Non-pigmented ciliary epithelial cell (primary cell): ENCODE measurements around the gene P3H2.
"Not testable (repeated sequence)": the region's sequence is repeated elsewhere in the genome, so short reads cannot be mapped to it uniquely, and the experiment has no call there.

ENCODE experiments used
- DNase-seq: peaks from one replicate; pipeline ENCODE4 v3.0.0-alpha.2; 2010; ENCODE audit warnings: low read depth

Gene P3H2

DNA sequence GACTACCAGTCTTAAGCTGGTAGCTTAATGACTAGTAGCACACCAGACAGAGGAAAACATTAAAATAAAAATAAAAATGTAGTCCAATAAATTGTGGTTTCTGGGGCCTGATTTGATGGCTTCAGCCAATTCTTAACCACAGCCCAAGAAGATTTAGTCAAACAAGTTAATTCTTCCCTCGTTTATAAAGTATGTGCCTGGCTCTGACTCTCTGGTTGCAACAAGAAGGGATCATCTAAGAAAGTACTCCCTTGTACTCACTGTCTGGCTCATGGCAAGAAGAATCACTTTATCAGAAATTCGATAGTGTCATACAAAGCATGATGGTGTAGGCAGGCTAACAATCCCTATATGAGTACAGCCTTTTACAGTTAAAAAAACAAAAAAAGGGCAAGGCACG is 141.9 kb downstream of the P3H2 start:
- no peak for DNase-seq

DNA sequence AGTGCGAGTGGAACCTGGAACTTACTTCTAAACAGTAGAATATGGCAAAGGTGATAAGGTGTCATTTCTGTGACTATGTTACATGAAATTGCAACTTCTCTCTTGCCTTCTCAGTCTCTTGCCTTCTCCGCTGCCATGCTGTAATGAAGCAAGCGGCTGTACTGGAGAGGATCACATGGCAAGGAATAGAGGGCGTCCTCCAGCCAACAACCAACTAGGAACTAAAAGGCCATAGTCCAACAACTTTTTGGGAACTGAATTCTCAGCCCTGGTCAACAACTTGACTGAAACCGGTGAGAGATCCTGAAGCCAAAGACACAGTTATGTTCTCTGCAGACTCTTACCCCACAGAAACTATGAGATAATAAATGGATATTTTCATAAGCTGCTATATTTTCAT is 143.5 kb downstream of the P3H2 start:
- no peak for DNase-seq

DNA sequence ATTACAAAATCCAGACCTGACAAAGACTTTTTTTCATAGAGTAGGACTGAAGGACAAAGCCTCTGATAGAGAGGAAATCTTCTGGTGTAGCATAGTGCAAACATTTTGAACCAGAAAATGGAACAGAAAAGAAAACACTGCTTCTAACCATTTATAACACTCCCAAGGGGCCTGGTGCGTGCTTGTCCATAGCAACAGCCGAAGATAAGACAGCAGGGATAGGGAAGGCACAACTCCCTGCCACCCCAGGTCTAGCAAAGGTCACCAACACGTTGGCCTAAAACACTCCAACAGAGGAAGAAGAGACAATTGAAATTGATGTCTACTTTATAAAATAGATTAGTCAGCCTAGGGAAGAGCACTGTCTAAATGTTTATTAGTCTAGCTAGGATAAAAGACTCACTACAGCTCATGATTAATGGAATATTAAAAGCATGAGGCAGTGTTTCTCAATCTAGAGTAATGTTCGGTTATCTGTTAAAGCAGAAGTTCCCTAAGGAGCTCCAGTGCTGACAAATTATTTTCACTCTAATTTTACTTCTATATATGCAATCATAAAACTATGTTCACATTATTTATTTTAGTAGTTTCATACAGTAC is 145.2 kb downstream of the P3H2 start:
- no peak for DNase-seq

DNA sequence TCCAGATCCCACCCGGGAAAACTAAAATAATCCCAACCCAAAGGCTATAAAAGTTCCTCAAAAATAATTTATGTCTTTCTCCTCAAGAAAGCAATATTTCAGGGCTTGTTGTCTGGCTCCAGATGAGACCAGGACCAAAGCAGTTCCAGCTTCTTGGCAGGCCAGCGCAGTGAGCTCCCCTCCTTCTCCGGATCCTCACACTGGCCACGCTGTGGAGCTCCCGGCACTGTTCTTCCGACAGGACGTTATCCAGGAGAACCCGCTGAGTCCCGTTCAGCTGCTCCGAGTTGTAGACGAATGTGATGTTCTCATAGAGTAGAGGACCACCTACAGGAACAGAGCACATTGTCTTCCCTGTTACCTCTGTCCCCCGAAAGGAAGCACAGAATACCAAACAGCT is 146.3 kb downstream of the P3H2 start:
- no peak for DNase-seq

DNA sequence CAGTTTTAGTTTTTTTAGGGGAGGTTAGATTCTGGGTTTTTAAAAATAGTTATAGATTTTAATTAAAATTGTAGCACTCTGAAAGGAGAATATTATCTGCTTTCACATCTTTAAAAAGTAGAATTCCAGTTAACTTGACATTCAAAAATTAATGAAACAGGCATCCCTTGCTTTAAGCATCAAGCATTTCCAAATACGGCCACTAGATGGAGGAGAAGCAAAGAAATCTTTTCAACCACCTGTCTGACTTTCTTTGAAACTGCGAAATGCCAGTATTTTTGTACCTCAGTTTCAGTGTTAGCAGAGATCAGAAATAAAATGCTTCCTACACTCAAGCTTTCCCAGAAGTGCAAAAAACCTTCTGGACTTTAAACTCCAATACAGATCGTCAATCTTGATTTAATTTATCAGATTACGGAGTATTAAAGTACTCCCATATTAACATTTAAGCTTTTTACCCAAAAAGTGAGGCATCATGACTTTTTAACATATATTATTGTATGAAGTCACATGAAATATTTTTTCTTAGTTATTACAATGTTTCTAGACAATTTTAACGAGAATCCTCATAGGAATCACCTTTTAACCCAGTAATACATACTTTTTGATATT is 153.3 kb downstream of the P3H2 start:
- no peak for DNase-seq

DNA sequence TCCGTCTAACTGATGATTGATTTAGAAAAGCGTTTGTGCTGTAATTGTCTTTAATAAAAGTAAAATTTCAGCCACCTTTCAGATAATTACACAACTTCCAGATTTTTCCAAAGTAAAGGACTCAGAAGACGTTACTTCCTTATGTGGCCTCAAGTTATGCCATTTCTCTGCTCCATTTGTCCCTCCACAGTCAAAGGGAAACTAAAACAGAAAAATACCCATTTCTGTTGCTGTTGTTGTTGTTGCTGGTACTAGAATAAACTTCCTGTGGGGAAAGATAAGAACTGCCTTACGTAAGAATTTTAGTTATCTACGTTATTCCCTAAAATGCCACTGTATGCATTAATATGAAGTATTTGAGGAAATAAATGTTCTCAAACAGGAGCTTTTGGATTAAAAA is 153.9 kb downstream of the P3H2 start:
- DNase-seq, result no peak

DNA sequence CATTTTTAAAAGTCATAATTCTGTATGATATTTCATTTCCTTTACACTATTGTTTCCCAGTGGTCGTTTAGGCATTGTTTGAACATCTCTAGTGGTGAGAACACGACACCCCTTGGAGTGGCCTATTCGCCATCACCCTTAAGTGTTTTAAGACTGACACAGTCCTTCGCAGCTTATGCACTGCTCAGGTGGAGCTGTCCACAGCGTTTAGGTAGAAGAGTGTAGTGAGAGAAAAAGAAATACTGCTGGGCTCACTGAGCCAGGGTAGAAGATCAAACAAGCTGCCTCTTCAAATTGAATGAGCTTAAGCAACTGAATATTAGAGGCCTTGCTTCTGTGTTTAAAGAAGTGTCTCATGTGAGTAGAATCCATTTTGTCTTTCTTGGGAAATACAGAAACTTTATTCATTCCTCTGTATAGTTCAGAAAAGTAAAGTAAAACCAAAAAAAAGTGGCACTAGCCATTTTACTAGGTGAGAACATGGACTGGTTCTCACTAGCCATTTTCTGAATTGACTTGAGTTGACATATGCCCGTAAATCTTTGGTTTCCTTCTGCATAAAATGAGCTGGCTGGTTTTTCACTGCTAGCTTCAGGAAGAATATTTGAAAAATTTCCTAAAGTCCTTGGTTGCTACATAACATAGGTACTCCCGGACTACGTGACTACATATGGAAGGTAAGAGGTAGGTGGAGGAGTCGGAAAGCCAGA is 155.9 kb downstream of the P3H2 start:
- no peak for DNase-seq

DNA sequence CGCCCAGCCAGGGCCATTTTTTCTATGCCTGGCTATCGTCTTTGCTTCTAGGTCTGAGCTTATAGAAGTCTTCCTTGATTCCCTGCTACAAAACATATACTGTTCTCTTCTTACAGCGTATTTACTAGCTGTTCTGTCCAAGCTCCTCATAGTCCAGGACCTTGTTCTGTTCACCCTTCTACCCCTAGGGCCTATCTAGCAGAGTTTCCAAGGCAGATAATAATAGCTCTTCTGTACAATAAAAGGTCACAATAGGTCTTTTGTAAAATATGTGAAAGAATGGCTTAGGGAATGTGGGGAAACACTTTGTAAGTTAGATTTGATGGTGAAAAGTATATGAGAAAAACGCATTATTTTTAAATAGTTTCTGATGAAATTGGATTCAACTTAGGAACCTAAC is 158.2 kb downstream of the P3H2 start:
- no peak for DNase-seq

DNA sequence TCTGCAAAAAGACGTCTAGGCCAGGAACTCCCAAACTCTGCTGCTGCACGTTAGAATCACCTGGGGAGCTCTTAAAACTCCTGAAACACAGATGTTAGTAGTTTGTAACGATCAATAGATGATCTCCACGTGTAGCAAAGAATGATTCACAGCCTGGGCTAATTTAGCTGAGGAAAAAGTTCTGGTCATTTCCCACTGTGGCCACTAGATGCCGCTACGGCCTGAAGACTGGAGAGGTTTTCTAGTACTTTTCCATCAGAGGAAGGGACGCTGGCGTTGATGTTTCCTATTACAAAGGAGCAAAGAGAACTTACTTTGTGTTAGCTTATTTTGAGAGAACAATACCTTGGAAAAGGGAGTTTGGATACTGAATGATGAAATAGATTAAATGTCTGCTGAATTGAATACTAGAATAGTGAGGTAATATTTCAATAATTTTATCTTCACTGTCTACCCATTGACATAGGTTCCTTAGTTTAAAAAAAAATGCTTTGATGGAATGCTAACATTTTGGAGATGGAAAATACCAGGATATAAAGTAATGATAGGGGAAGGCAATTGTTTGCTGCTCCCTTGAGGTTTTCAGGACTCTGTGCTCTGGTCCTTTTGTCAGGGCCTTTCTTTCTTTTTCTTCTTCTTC is 159.1 kb downstream of the P3H2 start:
- no peak for DNase-seq

DNA sequence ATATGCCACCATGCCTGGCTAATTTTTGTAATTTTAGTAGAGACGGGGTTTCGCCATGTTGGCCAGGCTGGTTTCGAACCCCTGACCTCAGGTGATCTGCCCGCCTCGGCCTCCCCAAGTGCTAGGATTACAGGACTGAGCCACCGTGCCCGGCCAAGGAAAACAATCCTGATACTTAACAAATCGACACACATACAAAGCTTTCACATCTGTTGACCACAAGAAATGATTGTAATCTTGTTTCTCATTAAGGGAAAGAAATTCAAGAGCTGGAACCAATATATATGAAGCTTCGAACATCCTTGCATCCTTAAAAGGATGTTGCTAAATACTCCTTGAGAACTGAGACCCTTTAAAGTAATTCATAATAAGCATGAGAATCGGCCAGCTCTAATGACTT is 159.6 kb downstream of the P3H2 start:
- not testable (repeated sequence) for DNase-seq

DNA sequence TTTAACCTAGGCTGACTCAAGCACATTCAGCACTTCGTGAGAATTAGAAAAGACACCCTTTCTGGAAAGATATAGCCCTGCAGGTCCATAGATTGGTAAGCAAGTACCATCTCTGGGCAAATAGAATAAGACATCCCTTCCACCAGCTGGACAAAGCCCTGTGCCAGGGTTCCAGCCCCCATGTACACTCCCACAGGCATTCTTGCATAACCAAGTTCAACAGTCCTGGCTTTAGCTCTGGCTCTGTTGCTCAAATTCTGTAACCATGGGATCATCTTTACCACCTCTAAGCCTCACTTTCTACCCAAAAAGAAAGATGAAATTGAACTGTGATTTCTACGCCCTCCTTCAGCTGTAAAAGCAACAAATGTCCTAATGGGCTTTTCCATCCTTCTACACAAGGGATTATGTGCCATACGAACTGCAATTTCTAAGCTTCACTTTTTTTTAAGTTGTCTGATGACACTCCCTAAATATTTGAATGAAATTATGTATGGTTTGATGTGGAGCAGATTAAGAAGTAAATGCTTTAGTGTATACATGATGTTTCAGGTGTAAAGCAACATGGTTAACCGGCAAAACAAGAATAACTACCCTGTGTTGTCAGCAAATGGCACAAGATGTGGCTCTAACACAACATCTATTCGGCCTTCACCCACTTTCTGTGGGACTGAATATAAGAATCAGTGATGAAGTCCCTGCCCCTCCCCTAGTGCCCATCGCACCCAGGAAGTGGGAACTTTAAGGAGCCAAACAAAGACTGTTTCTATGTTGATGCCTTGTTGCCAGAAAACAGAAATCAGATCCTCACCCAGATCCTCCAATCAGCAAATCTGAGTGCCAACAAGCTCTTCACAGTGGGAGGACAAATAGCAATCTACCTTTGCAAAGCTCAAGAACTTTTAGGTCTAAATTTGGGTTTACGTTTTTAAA is 165.7 kb downstream of the P3H2 start:
- no peak for DNase-seq

DNA sequence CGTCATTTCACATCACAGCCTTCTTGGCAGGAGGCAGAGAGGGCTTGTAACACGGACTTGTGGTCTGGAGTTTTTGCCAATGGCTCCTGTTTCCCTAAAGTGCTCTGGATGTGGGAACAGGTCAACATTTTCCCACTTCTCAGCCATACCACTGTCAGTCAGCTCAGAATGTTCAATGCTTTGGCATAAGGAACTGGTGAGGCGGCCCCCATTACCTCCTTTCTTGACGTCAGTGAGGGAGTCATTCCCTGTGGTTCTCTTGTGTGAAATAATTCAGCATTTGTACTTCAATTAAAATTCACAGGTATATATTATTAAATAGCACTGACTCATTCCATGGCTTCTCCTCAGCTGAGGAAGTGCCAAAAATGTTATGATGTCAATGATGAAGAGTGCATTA is 167.1 kb downstream of the P3H2 start:
- no peak for DNase-seq

DNA sequence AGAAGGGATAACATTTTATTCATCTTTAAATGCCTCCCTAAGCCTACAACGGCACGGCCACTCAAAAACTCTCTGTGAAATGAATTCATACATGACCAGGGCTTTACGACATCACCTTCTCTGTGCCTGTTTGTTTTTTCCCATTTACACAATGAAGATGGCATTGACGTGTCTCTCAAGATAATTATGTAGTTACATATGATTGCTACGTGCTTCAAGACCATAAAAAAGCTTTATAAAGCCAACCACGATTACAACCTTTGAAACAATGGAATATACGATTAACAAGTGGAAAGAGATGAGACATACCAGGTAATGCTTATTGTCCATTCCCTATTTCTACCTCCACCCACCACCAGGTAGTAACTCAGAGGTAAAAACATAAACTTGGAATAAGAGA is 168.4 kb downstream of the P3H2 start:
- no peak for DNase-seq

DNA sequence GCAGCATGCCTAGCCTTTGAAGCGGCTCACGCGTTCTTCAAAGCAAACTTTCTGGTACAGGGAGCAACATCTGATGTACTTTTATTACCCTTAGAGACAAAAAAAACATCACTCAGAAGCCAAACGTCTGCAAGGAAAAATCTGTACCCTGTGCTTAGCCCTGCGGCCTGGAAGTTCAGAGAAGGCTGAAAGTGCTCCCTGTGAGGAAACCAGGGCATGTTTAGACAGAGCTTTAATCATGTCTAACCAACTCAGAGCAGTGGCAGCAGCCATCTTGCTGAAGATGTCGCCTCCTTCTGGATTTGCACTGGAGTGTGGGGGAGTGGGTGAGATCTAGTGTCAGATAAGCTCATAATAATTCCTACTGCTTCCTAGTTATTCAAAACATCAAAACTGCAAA is 170.4 kb downstream of the P3H2 start:
- no peak for DNase-seq

DNA sequence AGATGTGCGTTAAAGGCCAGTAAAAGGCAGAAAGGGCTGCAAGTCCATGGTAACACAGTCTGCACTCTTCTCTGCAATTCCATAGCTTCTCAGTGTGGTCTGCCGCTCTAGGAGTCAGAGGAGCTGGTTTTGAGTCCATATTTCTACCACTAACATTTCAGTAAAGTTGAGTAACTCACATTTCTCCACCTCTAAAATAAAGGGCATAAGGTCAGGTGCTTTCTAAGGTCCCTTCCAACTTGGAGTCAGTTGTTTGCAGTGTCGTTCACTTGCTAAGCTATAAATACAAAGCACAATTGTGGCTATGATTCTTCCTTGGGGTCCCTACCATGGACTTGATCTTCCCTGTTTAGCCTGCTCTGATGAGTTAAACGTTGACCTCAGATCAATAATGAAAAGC is 171.1 kb downstream of the P3H2 start:
- DNase-seq, result no peak

DNA sequence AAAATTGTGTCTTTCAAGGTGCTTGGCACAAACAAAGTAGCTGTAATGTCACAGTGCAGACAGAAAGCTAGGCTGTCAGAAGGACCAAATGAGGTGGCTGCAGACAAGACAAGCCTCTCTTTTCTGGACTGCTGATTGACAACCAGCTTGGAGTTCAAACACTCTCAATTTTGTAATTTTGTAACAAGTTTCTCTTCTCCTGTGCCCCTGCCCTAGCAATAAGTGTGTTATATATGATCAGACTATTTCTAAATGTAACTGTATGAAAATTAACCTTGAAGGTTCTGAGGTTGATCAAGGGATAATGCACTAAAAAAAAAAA is 172.0 kb downstream of the P3H2 start:
- no peak for DNase-seq

DNA sequence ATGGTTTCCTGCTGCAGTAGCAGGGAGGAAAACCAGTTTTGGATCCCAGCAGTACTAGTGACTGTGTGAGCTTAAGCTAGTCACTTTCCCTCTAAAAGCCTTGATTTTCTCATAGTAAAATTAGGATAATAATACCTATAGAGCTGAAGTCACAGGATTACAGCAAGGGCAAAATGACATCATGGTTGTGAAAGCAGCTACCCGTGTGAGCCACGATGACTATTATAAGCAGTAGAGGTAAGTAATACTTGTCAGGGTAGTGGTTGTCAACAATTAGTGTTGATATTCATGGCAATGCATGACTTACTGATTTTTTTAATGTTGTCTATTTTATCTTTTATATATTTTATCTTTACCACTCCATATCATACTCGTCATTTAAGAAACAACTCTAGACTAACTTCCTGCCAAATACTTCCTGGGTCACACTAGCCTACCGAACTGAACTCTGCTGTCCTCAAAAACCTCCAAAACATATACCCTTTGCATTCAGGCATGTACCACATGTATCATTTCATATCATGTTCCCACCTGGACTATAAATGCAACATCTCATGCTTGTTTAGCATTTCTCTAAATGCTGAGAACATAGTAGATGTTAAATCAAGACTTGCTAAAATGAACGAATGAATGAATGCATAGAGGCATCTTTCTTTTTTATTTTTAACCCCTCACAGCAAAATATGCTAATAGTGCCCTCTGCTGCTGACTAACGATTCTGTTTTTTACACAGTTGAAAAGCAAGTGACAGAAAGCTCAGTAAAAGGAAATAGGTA is 172.6 kb downstream of the P3H2 start:
- no peak for DNase-seq

DNA sequence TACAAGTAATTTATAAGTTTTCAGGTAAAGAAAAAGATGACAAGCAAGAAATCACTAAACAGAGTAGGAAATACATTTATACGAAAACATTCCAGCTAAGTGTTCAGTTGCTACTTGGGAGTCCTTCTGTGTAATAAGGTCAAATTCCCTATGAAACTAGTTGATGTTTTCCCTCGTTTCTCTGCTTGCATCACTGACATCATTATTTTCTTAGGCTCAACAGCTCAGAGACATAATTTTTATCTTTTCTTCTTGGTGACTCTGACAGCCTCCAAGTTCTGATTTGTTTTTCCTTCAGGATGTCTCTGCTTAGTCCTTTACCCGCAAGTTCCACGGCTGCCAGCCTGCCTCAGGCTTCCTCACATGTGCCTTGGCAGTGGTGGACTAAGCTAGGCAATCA is 173.6 kb downstream of the P3H2 start:
- no peak for DNase-seq

DNA sequence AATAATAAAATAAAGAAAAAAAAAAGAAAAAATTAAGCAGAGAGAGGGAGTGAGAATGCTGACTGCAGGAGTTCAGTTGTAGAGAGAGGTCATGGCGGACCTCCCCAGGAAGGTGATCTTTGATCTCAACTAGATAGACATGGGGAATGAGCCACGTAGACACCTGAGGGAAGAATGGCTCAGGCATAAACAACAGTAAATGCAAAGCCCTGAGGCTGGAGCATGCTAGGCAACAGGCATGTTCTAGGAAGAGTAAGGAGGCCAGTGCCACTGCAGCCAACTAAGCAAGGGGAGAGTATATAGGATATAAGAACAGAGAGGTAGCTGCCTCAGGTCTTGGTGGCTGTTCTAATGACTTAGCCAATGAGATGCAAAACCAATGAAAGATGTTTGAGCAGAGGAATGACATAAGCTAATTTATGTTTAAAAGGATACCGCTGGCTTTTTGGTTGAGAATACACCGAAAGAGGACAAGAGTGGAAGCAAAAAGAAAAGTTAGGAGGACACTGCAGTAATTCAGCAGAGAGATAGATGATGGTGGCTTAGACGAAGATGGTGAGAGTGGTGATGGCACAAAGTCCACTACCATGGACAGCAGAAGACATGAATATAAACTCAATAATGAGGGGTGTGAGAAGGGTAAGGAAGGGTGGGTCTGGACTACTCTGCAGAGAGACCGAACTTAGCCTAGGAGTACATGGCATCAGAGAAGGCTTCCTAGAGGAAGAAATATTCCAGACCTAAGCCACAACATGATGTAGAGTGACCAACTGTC is 174.6 kb downstream of the P3H2 start:
- no peak for DNase-seq

DNA sequence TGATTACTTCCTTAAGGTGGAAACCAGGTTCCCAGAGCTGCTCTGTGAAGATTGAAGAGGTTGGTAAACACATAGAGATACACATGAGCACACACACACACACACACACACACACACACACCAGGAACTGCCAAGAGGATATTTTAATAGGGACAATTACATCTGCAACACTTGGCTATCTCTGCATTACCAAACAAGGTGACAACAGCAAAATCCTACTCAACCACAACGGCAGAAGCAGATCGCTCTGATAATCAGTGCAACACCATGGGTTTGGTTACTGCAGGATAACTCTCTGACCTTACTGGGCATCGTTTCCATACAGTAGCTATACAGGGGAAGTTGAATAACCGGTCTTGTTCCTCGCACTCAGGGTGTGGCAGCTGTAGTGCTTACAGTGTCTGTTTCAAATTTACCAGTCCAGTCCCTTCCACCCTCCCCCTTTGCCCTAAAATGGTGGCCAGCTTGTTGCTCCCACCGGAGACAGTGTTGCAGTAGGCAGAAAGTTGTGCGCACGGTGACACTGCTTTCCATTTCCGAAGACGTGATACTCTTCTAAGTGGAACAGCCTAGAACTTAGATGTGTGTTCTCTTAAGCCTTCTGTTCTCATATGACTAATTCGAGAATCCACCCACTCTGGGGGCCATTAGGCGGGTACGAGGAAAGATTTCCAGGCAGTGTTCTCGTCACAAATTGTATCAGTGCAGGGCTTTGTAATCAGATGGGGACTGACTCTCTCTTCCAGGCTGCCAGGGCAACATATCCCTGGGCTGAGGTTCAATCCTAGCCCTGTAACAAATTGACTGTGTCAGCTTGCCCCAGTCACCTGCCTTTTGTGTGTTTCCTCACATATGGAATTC is 176.2 kb downstream of the P3H2 start:
- DNase-seq, result no peak
